Subcutaneous adipose tissue (tissue), 4 donors: ENCODE results near the gene XYLT1. TPM values are rescaled to one million over a fixed set of nuclear protein-coding genes. Genes with fewer than 3 reads are reported as not detected.

Source experiments
- total RNA-seq, 4 donors: library from RNA; depleted of rRNA; stranded (reverse); fragments of >200 nt; gene quantifications; one replicate each; pipeline ENCODE4 v1.1.0, GENCODE V29; 2016
- TF ChIP-seq, protein P1 (sequence below): fragments of 450-650 bp; IDR thresholded peaks from one replicate; pipeline ENCODE4 v1.5.1; 2016; ENCODE audit warnings: low read depth, mild to moderate bottlenecking, control low read depth, antibody characterized with exemption, moderate library complexity

The XYLT1 gene
- total RNA-seq, 4 donors from 2014 or later: 21.7 to 27.5 (median 26.1) TPM

DNA sequence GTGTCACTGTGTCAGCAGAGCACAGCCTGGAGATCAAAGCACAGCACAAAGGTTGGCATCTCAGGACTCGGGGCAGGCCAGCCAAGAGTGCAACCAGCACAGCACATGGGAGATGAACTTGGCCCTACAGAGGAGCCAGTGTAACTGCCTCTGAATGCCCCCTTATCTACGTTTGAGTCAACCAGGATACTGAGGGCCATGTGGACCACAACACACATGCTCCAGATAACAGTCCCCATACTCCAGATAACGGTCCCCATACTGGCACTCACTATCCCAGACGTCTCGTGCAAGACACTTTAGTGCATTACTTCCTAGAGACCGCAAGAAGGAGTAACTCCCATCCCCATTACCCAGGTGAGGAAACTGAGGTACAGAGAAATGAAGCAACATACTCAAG lies 88.2 kb downstream of the XYLT1 start:
- TF ChIP-seq, protein P1, sequence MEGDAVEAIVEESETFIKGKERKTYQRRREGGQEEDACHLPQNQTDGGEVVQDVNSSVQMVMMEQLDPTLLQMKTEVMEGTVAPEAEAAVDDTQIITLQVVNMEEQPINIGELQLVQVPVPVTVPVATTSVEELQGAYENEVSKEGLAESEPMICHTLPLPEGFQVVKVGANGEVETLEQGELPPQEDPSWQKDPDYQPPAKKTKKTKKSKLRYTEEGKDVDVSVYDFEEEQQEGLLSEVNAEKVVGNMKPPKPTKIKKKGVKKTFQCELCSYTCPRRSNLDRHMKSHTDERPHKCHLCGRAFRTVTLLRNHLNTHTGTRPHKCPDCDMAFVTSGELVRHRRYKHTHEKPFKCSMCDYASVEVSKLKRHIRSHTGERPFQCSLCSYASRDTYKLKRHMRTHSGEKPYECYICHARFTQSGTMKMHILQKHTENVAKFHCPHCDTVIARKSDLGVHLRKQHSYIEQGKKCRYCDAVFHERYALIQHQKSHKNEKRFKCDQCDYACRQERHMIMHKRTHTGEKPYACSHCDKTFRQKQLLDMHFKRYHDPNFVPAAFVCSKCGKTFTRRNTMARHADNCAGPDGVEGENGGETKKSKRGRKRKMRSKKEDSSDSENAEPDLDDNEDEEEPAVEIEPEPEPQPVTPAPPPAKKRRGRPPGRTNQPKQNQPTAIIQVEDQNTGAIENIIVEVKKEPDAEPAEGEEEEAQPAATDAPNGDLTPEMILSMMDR: no peak

DNA sequence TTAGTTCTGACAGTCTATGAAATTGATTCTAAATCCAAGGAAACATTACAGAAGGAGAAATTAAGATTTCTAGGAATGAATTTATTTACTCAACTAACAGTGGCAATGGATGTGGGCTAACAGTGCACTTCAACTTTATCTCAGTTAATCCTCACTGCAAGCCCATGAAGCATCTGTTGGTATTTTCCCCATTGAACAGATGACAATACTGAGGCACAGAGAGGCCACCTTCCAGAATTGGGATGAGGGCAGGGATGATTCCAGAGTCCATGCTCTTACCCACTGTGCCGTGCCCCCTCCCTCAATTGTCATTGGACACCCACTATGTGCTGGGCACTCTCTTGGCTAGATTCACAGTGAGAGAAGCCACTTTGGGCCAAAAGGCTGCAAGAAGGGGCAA lies 89.0 kb downstream of the XYLT1 start:
- TF ChIP-seq, protein P1: no peak

DNA sequence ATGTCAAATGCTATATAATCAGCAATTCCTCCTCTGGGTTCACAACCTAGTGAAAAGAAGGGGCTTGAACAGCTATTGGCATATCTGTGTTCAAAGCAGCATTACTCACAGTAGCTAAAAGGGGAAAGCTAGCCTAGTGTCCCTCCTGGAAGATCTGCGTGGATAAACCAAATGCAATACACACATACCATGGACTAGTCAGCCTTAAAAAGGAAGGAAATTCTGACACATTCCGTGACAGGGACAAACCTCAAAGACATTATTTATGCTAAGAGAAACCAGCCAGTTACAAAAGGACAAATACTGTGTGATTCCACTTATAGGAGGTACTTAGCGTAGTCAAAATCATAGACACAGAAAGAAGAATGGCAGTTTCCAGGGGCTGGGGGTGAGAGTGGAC lies 90.1 kb downstream of the XYLT1 start:
- TF ChIP-seq, protein P1: no peak

DNA sequence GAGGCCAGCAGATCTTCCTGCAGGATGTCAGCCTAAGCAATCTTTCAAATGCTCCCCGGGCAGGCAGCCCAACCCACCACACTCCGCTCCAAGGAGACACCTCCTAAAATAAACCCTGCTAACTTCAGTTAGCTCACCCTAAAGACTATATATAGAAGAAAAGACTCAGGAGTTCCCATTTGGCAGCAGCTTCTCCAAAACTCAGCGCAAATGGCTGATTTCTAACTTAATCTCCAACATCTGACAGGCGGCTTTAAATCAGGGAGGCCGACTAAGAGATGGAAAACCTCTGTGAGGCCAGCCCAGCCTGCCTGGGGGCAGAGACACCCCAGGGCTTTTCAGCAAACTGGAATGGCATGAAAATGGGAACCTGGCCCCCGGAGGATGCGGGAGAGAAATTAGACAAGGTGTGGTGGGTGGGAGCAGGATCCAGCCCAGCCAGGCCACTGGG lies 91.6 kb downstream of the XYLT1 start:
- TF ChIP-seq, protein P1: no peak

DNA sequence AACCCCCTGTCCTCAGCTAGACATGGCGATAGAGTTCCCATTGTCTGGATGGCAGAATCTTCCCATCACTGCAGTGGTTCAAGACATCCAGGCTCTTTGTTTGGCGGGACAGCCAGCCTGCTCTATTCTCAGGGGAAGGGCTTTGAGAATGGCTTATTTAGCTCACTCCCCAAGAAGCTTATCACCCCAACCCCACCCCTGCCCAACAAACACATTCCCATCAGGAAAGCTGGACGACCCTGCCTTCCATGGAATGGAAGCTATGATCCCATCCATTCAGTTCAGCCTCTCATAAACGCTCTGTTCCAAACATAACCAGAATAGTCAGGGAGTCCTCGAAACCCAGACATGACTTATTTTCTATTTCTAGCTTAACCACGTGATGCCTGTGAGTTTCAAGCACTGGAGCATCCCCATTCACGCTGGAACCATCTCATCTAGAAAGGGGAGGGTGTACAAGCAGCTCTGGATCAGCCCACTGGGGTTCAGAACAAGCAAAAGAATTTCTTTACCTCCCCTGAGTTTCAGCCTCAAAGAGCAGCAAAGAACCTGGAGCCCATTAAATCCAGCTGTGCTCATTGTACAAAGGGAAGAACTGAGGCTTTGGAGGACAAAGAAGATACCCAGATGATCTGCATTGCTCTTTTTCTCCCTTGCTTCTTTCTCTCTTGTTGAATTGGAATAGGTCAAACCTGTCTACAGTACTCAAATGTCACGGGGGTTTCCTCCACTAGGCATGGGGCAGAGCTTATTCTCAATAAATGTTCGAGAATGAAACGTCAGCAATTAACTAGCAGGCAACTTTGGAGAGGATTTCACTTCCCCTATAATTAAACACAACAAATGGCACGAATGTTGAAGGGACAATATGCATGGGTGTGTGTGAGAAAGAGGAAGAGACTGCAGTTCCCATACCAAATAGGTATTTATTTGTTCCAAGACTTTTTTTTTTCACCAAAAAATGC lies 93.1 kb downstream of the XYLT1 start:
- TF ChIP-seq, protein P1: no peak

DNA sequence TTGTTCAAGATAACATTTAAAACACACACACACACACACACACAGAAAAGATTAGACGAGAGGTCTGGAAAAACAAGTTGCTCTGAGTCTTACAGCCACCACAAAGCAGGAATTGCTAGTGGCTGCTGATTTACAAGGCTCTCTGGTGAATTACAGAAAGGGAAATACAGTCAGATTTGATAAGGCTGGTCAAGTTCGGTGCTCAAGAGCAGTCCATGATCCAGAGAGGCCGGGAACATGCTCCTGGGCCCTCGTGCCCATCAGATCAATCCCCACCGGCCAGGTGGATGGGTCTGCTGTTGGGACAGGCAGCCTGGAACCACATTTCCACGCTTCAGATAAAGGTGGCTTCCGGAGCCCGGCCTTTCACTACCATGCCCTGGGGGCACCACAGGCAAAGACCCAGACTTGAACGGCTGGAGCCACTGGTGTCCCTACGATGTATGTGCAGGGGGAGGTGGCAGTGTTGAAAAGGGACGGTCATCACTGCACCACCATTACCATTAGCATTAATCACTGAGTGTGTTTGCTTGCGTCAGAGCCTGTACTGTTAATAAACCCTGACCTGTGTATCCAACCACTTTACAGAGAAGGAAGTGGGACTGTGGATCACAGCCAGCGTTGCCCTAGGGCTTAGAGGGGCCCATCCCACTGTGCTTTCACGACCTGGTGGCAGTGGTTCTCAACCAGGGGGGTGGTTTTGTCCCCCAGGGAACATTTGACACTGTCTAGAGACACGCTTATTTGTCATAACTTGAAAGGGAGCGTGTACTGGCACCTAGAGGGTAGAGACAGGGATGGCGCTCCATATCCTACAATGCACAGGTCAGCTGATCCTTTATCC lies 95.1 kb downstream of the XYLT1 start:
- TF ChIP-seq, protein P1: no peak
